KOPT-K1 (cell line): Measurements from ENCODE around the gene THAP8.
A peak's percentile ranks its signal among the peaks of the same experiment; 100 is the strongest.
"Not testable (repeated sequence)": the region's sequence is repeated elsewhere in the genome, so short reads cannot be mapped to it uniquely, and the experiment has no call there.

Experiments
- H3K27ac ChIP-seq: fragments of 200-600 bp; sonication (generic); 2 replicates; pipeline ENCODE4 v1.5.1; 2016; ENCODE audit warnings: antibody characterized with exemption, mild to moderate bottlenecking, low read depth, low read length; ENCODE audit not compliant: poor library complexity, severe bottlenecking
- H3K36me3 ChIP-seq: fragments of 200-600 bp; sonication (generic); 2 replicates; pipeline ENCODE4 v1.5.1; 2017; ENCODE audit warnings: antibody characterized with exemption, mild to moderate bottlenecking, low read length, moderate library complexity; ENCODE audit not compliant: insufficient read depth
- H3K9me3 ChIP-seq: fragments of 200-600 bp; sonication (generic); 2 replicates; pipeline ENCODE4 v1.5.1; 2017; ENCODE audit warnings: antibody characterized with exemption, low read length, mild to moderate bottlenecking; ENCODE audit not compliant: insufficient read depth, poor library complexity, severe bottlenecking

The THAP8 gene

DNA sequence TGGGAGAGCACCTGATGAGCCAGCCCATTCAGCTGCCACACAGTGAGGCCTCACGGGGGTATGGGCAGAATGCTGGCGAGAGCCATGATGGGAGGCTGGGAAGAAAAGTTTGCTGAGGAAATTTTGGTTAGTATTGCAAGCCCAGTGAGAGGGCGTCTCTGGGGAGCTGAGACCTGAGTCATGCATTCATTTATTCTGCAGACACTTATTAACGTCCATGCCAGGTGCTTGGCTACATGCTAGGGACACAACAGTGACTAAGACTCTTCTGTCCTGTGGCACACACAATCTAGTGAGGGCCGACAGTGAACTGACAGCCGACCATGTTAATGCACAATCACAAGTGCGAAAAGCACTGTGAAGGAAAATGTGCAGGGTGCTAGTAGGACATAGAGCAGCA is 27.8 kb upstream of the THAP8 start:
- Histone ChIP-seq H3K27ac (no peak overlapping the region), H3K9me3 (no peaks in the 10 kb centered on the region), H3K36me3 (peaks cover 93% of the 10 kb centered on the region)

GRCh38 chr19:36081385-36081784 is 27.3 kb upstream of the THAP8 start:
- H3K9me3 ChIP-seq = no peaks in the 10 kb centered on the region
- peaks cover 92% of the 10 kb centered on the region for H3K36me3 ChIP-seq
- H3K27ac ChIP-seq = no peak overlapping the region

DNA sequence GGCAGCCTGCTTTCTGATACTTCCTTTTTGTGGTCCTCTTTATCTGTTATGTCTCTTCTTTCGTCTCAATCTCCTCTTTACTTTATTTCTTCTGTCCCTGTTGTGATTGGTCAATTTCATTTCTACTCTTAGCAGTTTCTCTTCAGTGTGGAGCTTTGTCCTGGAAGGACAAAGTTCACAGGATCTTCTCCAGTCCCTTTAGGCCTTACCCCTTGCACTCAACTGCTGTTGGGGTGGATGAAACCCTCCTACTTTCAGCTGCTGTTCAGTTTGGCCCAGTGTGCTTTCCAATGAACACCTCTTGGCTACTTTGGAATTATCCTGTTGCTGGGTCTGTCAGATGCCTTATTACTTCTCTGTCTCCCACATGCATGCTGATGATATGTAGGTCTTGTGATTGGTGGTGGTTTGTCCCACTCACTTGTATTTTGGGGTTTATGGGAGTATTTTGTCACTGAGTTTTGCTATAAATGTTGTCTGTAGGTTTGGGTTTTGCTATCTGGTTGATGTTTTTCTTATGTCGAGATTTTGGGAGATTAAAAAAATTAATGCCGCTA is 25.4 kb upstream of the THAP8 start:
- H3K27ac ChIP-seq = no peak overlapping the region
- no peaks in the 10 kb centered on the region for H3K9me3 ChIP-seq
- peaks cover 92% of the 10 kb centered on the region for H3K36me3 ChIP-seq

GRCh38 chr19:36073121-36073876 is 19.2 kb upstream of the THAP8 start:
- Histone ChIP-seq H3K9me3 (no peaks in the 10 kb centered on the region), H3K27ac (no peak overlapping the region), H3K36me3 (peaks cover 83% of the 10 kb centered on the region)

DNA sequence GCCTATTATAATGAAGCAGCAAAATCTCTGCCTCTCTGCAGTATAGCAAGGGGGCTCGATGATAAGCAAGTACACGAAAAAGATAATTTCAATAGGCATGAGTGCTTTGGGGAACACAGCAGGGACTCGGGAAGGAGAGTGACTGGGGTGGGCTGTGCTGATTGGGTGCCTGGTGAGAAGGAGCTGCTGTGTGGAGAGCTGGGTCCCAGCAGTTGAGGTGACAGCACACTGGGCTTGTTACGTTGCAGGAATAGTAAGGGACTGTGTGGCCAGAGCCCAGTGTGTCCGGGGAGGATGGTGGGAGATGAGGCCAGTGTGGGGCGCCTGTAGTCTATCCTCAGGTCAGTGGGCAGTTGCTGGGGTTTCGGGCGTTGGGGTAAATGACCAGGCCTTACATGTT is 18.0 kb upstream of the THAP8 start:
- H3K36me3 ChIP-seq = peaks cover 83% of the 10 kb centered on the region
- H3K9me3 ChIP-seq = no peaks in the 10 kb centered on the region

GRCh38 chr19:36068810-36069499 is 14.9 kb upstream of the THAP8 start:
- H3K9me3 ChIP-seq, H3K27ac ChIP-seq: not testable (repeated sequence)
- peaks cover 84% of the 10 kb centered on the region for H3K36me3 ChIP-seq

More for the DNA sequence above, 18.0 kb upstream of the THAP8 start:
- H3K27ac ChIP-seq = no peak overlapping the region

GRCh38 chr19:36067681-36068080 is 13.6 kb upstream of the THAP8 start:
- peaks cover 83% of the 10 kb centered on the region for H3K36me3 ChIP-seq
- H3K27ac ChIP-seq = no peak overlapping the region
- no peaks in the 10 kb centered on the region for H3K9me3 ChIP-seq

DNA sequence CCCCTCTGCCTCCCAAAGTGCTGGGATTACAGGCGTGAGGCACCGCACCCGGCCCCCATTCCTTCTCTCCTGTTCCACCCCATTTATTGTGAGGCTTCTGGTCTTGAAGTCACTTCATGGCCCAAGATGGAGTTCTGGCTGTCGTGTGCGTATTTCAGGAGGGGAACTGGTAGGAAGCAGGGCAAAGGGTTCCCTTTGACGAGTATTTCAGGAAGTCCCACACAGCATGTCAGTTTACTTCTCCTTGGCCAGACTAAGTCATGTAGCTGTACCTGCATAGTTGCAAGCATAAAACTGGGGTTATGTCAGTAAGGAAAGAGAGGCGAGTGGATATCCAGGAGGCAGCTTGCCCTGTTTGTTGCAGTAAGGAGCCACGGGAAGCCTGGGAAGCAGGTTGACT is 10.7 kb upstream of the THAP8 start:
- no peak overlapping the region for H3K27ac ChIP-seq
- H3K36me3 ChIP-seq = peaks cover 84% of the 10 kb centered on the region
- H3K9me3 ChIP-seq = no peaks in the 10 kb centered on the region

- H3K27ac ChIP-seq = no peak overlapping the region
- peaks cover 98% of the 10 kb centered on the region for H3K36me3 ChIP-seq
- no peaks in the 10 kb centered on the region for H3K9me3 ChIP-seq
Measured at GRCh38 chr19:36061367-36061766, 7.3 kb upstream of the THAP8 start.

GRCh38 chr19:36060430-36060829 is 6.3 kb upstream of the THAP8 start:
- Histone ChIP-seq H3K9me3 (no peaks in the 10 kb centered on the region), H3K27ac (no peak overlapping the region), H3K36me3 (peaks cover 91% of the 10 kb centered on the region)

GRCh38 chr19:36059180-36059910 is 5.3 kb upstream of the THAP8 start:
- Histone ChIP-seq H3K9me3 (no peaks in the 10 kb centered on the region), H3K27ac (no peak overlapping the region), H3K36me3 (peaks cover 80% of the 10 kb centered on the region)

DNA sequence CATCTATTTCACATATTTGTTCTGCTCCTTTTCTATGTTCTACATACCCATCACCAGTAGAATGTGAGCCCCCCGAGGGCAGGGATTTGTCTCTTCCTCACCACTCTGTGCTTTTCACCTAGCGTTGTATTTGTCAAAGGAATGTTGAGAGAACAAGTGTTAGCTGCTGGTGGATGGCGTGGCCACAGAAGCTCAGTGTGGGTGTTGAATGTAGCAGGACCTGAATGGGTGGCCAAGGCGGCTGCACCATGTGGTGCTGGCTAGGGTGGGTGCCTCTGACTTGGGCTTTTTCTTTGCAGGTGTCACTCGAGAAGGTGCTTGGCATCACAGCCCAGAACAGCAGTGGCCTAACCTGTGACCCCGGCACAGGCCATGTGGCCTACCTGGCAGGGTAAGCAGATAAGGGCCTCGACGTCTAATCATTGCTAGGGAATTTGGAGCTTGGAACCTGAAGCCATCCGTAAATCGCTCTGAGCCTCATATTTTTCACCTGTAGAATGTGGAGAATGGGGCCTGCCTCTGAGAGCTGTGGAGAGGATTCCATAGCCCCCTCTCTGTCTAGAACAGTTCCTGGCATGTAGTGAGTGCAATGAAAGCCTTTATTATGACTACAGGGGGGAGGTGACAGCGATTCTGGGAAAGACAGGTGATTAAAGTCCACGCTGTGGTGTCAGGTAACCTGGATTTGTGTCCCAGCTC is 4.5 kb upstream of the THAP8 start:
- Histone ChIP-seq H3K27ac (no peak overlapping the region), H3K36me3 (peaks cover 74% of the 10 kb centered on the region), H3K9me3 (no peaks in the 10 kb centered on the region)

GRCh38 chr19:36054733-36055686 is 925 bp upstream of the THAP8 start, which contains the start of gene WDR62:
Gene WDR62 (plus strand): TSS chr19:36054897. CDS start chr19:36054972, 75 bp downstream.
- no peaks in the 10 kb centered on the region for H3K9me3 ChIP-seq
- H3K27ac ChIP-seq = peak within 1 kb of the TSS; percentile 96
- H3K36me3 ChIP-seq = peaks cover 44% of the 10 kb centered on the region

DNA sequence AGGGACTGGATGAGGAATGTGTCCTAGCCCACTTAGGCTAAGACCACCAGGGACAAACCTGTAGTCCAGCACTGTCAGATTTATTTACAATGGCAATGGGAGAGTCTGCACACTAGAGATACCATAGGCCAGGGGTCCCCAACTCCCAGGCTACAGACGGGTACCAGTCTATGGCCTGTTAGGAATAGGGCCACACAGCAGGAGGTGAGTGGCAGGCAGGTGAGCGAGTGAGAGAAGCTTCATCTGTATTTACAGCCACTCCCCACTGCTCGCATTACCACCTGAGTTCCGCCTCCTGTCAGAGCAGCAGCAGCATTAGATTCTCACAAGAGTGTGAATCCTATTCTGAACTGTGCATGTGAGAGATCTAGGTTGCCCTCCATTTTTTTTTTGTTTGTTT is 2.4 kb downstream of the THAP8 start:
- Histone ChIP-seq H3K27ac (no peak overlapping the region), H3K9me3 (no peaks in the 10 kb centered on the region), H3K36me3 (peaks cover 10% of the 10 kb centered on the region)
